Activated naive CD8-positive, alpha-beta T cell treated with anti-CD3 and anti-CD28 coated beads, Interleukin-2, amount 50 U/mL, for 24 hours (primary cell): ENCODE data around the gene SNAPC5.
"Not testable (repeated sequence)": the region's sequence is repeated elsewhere in the genome, so short reads cannot be mapped to it uniquely, and the experiment has no call there.

ENCODE experiments used
- ATAC-seq: fragments of 150-1000 bp; cut with Tn5 transposase; one replicate; pipeline ENCODE4 v1.10.0; 2021
- DNase-seq: peaks from one replicate; pipeline ENCODE4 v3.0.0; 2021
- H3K27ac Mint-ChIP-seq: one replicate; pipeline ENCODE4 v1.8.0; 2021; ENCODE audit warnings: mild to moderate bottlenecking, mixed read lengths
- H3K27me3 Mint-ChIP-seq: one replicate; pipeline ENCODE4 v1.8.0; 2021; ENCODE audit warnings: mixed read lengths
- H3K36me3 Mint-ChIP-seq: one replicate; pipeline ENCODE4 v1.8.0; 2021; ENCODE audit warnings: low read depth, mixed read lengths
- H3K4me1 Mint-ChIP-seq: one replicate; pipeline ENCODE4 v1.8.0; 2021; ENCODE audit warnings: mixed read lengths
- H3K4me3 Mint-ChIP-seq: one replicate; pipeline ENCODE4 v1.8.0; 2021; ENCODE audit warnings: mild to moderate bottlenecking, moderate library complexity, mixed read lengths
- H3K9me3 Mint-ChIP-seq: one replicate; pipeline ENCODE4 v1.8.0; 2021; ENCODE audit warnings: mixed read lengths

The SNAPC5 gene

GRCh38 chr15:66480267-66480666 is 17.3 kb downstream of the SNAPC5 start:
- DNase-seq (no peak), ATAC-seq (no peak)
- Mint-ChIP-seq H3K4me1 (peaks cover 17% of the 10 kb centered on the region), H3K36me3 (peaks cover 41% of the 10 kb centered on the region), H3K4me3 (no peak overlapping the region), H3K9me3 (no peaks in the 10 kb centered on the region), H3K27ac (no peak overlapping the region), H3K27me3 (no peaks in the 10 kb centered on the region)

GRCh38 chr15:66477011-66477410 is 20.6 kb downstream of the SNAPC5 start:
- H3K4me3 Mint-ChIP-seq, result no peak overlapping the region
- no peaks in the 10 kb centered on the region for H3K9me3 Mint-ChIP-seq
- DNase-seq, result no peak
- H3K27ac Mint-ChIP-seq, result peak overlapping the region; percentile 48
- H3K4me1 Mint-ChIP-seq, result peaks cover 27% of the 10 kb centered on the region
- H3K27me3 Mint-ChIP-seq, result no peaks in the 10 kb centered on the region
- peaks cover 29% of the 10 kb centered on the region for H3K36me3 Mint-ChIP-seq
- no peak for ATAC-seq

- Mint-ChIP-seq H3K27me3 (no peaks in the 10 kb centered on the region), H3K4me1 (peaks cover 32% of the 10 kb centered on the region), H3K9me3 (no peaks in the 10 kb centered on the region), H3K36me3 (peaks cover 25% of the 10 kb centered on the region), H3K27ac (peak overlapping the region; percentile 48), H3K4me3 (no peak overlapping the region)
- ATAC-seq, result peak; percentile 52
- peak; percentile 20 for DNase-seq
Measured at GRCh38 chr15:66476535-66476934, 21.0 kb downstream of the SNAPC5 start.

- Mint-ChIP-seq H3K4me3 (no peak overlapping the region), H3K27me3 (no peaks in the 10 kb centered on the region), H3K27ac (no peak overlapping the region), H3K36me3 (peaks cover 17% of the 10 kb centered on the region), H3K9me3 (no peaks in the 10 kb centered on the region), H3K4me1 (peaks cover 47% of the 10 kb centered on the region)
- ATAC-seq (no peak), DNase-seq (no peak)
Measured at GRCh38 chr15:66474963-66475362, 22.6 kb downstream of the SNAPC5 start.

GRCh38 chr15:66474135-66474534 is 23.4 kb downstream of the SNAPC5 start:
- H3K36me3 Mint-ChIP-seq, result peaks cover 15% of the 10 kb centered on the region
- H3K27me3 Mint-ChIP-seq, result no peaks in the 10 kb centered on the region
- H3K27ac Mint-ChIP-seq, result no peak overlapping the region
- H3K4me1 Mint-ChIP-seq, result peaks cover 51% of the 10 kb centered on the region
- H3K9me3 Mint-ChIP-seq, result no peaks in the 10 kb centered on the region
- no peak for ATAC-seq
- DNase-seq, result no peak
- H3K4me3 Mint-ChIP-seq, result no peak overlapping the region

- peak overlapping the region; percentile 76 for H3K27ac Mint-ChIP-seq
- H3K4me1 Mint-ChIP-seq, result peaks cover 51% of the 10 kb centered on the region
- ATAC-seq, result peak; percentile 78
- peak; percentile 14 for DNase-seq
- peak overlapping the region; percentile 25 for H3K4me3 Mint-ChIP-seq
- peaks cover 15% of the 10 kb centered on the region for H3K36me3 Mint-ChIP-seq
- no peaks in the 10 kb centered on the region for H3K27me3 Mint-ChIP-seq
- H3K9me3 Mint-ChIP-seq, result no peaks in the 10 kb centered on the region
Measured at GRCh38 chr15:66472176-66472999, 25.2 kb downstream of the SNAPC5 start.

- not testable (repeated sequence) for H3K4me3 Mint-ChIP-seq, ATAC-seq, H3K9me3 Mint-ChIP-seq, DNase-seq, H3K27ac Mint-ChIP-seq, H3K27me3 Mint-ChIP-seq
- Mint-ChIP-seq H3K4me1 (peaks cover 42% of the 10 kb centered on the region), H3K36me3 (peaks cover 27% of the 10 kb centered on the region)
Measured at GRCh38 chr15:66470825-66471224, 26.7 kb downstream of the SNAPC5 start.

GRCh38 chr15:66467162-66468040 is 30.2 kb downstream of the SNAPC5 start:
- not testable (repeated sequence) for ATAC-seq, H3K27me3 Mint-ChIP-seq, H3K4me3 Mint-ChIP-seq, H3K9me3 Mint-ChIP-seq, DNase-seq, H3K27ac Mint-ChIP-seq
- peaks cover 28% of the 10 kb centered on the region for H3K4me1 Mint-ChIP-seq
- peaks cover 35% of the 10 kb centered on the region for H3K36me3 Mint-ChIP-seq

GRCh38 chr15:66465294-66465693 is 32.3 kb downstream of the SNAPC5 start:
- DNase-seq, H3K4me3 Mint-ChIP-seq, H3K4me1 Mint-ChIP-seq, ATAC-seq, H3K27ac Mint-ChIP-seq, H3K27me3 Mint-ChIP-seq, H3K9me3 Mint-ChIP-seq: not testable (repeated sequence)
- peaks cover 35% of the 10 kb centered on the region for H3K36me3 Mint-ChIP-seq

GRCh38 chr15:66462627-66463026 is 34.9 kb downstream of the SNAPC5 start:
- Mint-ChIP-seq H3K27ac (no peak overlapping the region), H3K36me3 (peaks cover 37% of the 10 kb centered on the region), H3K4me1 (peaks cover 10% of the 10 kb centered on the region), H3K4me3 (no peak overlapping the region), H3K27me3 (no peaks in the 10 kb centered on the region), H3K9me3 (no peaks in the 10 kb centered on the region)
- DNase-seq, result no peak
- ATAC-seq, result no peak

GRCh38 chr15:66461917-66462316 is 35.6 kb downstream of the SNAPC5 start:
- no peak overlapping the region for H3K27ac Mint-ChIP-seq
- H3K27me3 Mint-ChIP-seq, result no peaks in the 10 kb centered on the region
- no peak for ATAC-seq
- H3K4me3 Mint-ChIP-seq, result no peak overlapping the region
- no peak for DNase-seq
- H3K4me1 Mint-ChIP-seq, result peaks cover 10% of the 10 kb centered on the region
- peaks cover 34% of the 10 kb centered on the region for H3K36me3 Mint-ChIP-seq
- H3K9me3 Mint-ChIP-seq, result no peaks in the 10 kb centered on the region

- Mint-ChIP-seq H3K4me1 (peaks cover 11% of the 10 kb centered on the region), H3K36me3 (peaks cover 34% of the 10 kb centered on the region)
- H3K27me3 Mint-ChIP-seq, ATAC-seq, H3K4me3 Mint-ChIP-seq, H3K9me3 Mint-ChIP-seq, DNase-seq, H3K27ac Mint-ChIP-seq: not testable (repeated sequence)
Measured at GRCh38 chr15:66461294-66461693, 36.3 kb downstream of the SNAPC5 start.

GRCh38 chr15:66459818-66460615 is 37.5 kb downstream of the SNAPC5 start:
- Mint-ChIP-seq H3K4me3 (no peak overlapping the region), H3K9me3 (no peaks in the 10 kb centered on the region), H3K27ac (peak overlapping the region; percentile 2), H3K4me1 (peaks cover 17% of the 10 kb centered on the region), H3K27me3 (no peaks in the 10 kb centered on the region), H3K36me3 (peaks cover 30% of the 10 kb centered on the region)
- ATAC-seq, result no peak
- DNase-seq, result no peak

- DNase-seq (no peak), ATAC-seq (peak; percentile 66)
- Mint-ChIP-seq H3K4me3 (no peak overlapping the region), H3K27ac (no peak overlapping the region), H3K9me3 (no peaks in the 10 kb centered on the region), H3K4me1 (peaks cover 19% of the 10 kb centered on the region), H3K27me3 (no peaks in the 10 kb centered on the region), H3K36me3 (peaks cover 31% of the 10 kb centered on the region)
Measured at GRCh38 chr15:66456211-66456610, 41.4 kb downstream of the SNAPC5 start.
